DND-41 (cell line): ENCODE data around the gene CITED1.

Experiments used
- ATAC-seq: fragments of 200-7000 bp; cut with Tn5 transposase; 3 replicates; pipeline ENCODE4 v1.9.1; 2021; ENCODE audit warnings: low read depth; ENCODE audit not compliant: insufficient read depth
- DNase-seq: peaks from one replicate; pipeline ENCODE4 v3.0.0-alpha.2; 2020
- H2AFZ ChIP-seq: 2 replicates; pipeline ENCODE4 v1.6.0; 2012; ENCODE audit warnings: low read depth, low read length
- H3K27ac ChIP-seq: 2 replicates; pipeline ENCODE4 v1.5.1; 2012; ENCODE audit warnings: low read length, inconsistent platforms
- H3K27me3 ChIP-seq: fragments of 200-600 bp; sonication (generic); 2 replicates; pipeline ENCODE4 v1.6.0; 2012; ENCODE audit warnings: low read length, mild to moderate bottlenecking, inconsistent platforms; ENCODE audit not compliant: insufficient read depth, poor library complexity
- H3K36me3 ChIP-seq: 2 replicates; pipeline ENCODE4 v1.5.1; 2012; ENCODE audit warnings: low read length, inconsistent platforms; ENCODE audit not compliant: insufficient read depth
- H3K4me1 ChIP-seq: 2 replicates; pipeline ENCODE4 v1.5.1; 2012; ENCODE audit warnings: mild to moderate bottlenecking, low read length; ENCODE audit not compliant: insufficient read depth
- H3K4me2 ChIP-seq: 2 replicates; pipeline ENCODE4 v1.6.0; 2012; ENCODE audit warnings: mild to moderate bottlenecking, moderate library complexity, low read length, inconsistent platforms; ENCODE audit not compliant: insufficient read depth
- H3K4me3 ChIP-seq, 2 experiments: fragments of 200-600 bp in 1 of 2; shearing (Covaris generic) in 1 of 2; 2 replicates each; pipeline ENCODE4 v1.5.1; 2012 to 2016; ENCODE audit warnings: inconsistent platforms in 2 of 2, low read length in 2 of 2, mild to moderate bottlenecking in 2 of 2, low read depth in 1 of 2, moderate library complexity in 1 of 2
- H3K79me2 ChIP-seq: 2 replicates; pipeline ENCODE4 v1.6.0; 2012; ENCODE audit warnings: low read length, inconsistent platforms; ENCODE audit not compliant: insufficient read depth
- H3K9ac ChIP-seq: 2 replicates; pipeline ENCODE4 v1.6.0; 2012; ENCODE audit warnings: low read depth, mild to moderate bottlenecking, inconsistent platforms, low read length, moderate library complexity
- H3K9me3 ChIP-seq: 2 replicates; pipeline ENCODE4 v1.5.1; 2012; ENCODE audit warnings: low read length, moderate library complexity, mild to moderate bottlenecking, inconsistent platforms; ENCODE audit not compliant: insufficient read depth, severe bottlenecking
- H4K20me1 ChIP-seq: 2 replicates; pipeline ENCODE4 v1.6.0; 2012; ENCODE audit warnings: low read length; ENCODE audit not compliant: insufficient read depth
- CTCF ChIP-seq: IDR thresholded peaks from 2 replicates; pipeline ENCODE4 v1.5.1; 2012; ENCODE audit warnings: borderline replicate concordance, low read length, moderate library complexity, mild to moderate bottlenecking; ENCODE audit not compliant: poor library complexity, severe bottlenecking; ENCODE audit errors: extremely low read depth
- EZH2 ChIP-seq: IDR thresholded peaks from 3 replicates; pipeline ENCODE4 v1.6.1; 2012; ENCODE audit warnings: borderline replicate concordance, low read depth, mild to moderate bottlenecking, moderate library complexity, low read length, inconsistent platforms; ENCODE audit not compliant: severe bottlenecking

CITED1 gene

DNA sequence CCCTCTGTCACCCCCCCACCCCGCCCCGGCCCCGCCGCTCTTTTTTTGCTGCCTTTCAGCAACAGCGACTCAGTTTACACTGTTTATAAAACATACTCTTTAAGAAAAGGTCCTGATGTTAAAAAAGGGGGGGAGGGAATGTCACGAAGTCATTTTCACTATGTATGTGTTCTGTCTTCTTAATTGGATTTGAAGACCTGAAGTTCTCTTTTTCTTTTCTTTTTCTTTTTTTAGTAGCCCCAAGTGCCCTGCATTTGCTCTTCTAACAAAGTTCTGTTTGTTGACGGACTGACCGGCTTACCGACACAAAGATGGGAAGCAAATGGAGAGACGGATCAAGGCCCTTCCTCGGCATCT lies 2.5 kb upstream of the CITED1 start:
- Histone ChIP-seq H3K4me2 (no peak overlapping the region), H2AFZ (no peak overlapping the region), H3K4me1 (no peaks in the 10 kb centered on the region), H3K9ac (no peak overlapping the region), H3K79me2 (no peaks in the 10 kb centered on the region), H3K27me3 (peaks cover 3% of the 10 kb centered on the region), H3K9me3 (no peaks in the 10 kb centered on the region), H3K36me3 (no peaks in the 10 kb centered on the region), H3K27ac (no peak overlapping the region), H3K4me3 (no peak overlapping the region), H4K20me1 (no peaks in the 10 kb centered on the region)
- ATAC-seq (no peak), DNase-seq (no peak)
- TF ChIP-seq CTCF = no peak
- no peak for TF ChIP-seq EZH2

GRCh38 chrX:72307646-72308051 lies 1.9 kb upstream of the CITED1 start:
- H3K4me2 ChIP-seq = no peak overlapping the region

DNA sequence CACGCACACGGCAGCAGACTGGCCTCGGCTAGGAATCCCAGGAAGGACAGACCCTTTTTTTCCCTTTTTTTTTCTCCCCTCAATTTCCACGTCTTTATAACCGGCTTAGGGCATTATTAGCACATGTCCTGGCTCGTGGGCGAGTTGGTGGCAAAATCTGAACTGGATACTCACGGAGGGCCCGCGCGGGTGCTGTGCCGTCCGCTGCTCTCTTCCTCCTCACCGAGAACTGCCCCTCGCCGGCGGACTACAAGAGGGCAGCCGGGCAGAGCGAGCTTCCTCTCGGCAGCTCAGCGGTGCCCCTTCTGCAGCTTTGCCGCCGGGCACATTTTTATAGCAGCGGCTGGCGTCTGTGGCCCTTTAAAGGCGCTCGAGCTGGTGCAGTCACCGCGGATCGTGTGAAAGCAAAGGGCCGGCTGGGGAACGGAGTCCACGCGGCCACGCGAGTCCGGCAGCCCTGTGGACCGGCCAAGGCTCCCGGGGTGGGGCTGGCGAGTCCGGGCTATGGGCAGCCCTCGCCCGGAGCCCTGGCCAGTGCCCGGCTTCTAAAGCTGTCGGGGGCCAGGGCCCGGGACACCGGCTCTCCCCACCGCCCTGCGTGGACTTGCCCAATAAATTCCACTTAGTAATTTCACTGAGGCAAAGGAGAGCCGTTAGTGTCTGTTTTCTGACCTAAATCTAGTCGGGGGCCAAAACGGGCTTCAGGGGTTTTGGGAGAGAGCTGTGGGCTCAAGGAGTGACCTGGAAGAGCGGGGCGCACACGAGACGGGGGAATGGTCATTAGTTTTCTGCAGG lies 1.3 kb upstream of the CITED1 start:
- TF ChIP-seq EZH2 (no peak), CTCF (no peak)
- no peak for ATAC-seq
- no peaks in the 10 kb centered on the region for H3K9me3 ChIP-seq
- no peak overlapping the region for H3K9ac ChIP-seq
- no peak overlapping the region for H3K4me3 ChIP-seq
- peaks cover 3% of the 10 kb centered on the region for H3K27me3 ChIP-seq
- no peak overlapping the region for H3K27ac ChIP-seq
- H4K20me1 ChIP-seq = no peaks in the 10 kb centered on the region
- no peak for DNase-seq
- no peaks in the 10 kb centered on the region for H3K36me3 ChIP-seq
- no peaks in the 10 kb centered on the region for H3K79me2 ChIP-seq
- no peak overlapping the region for H2AFZ ChIP-seq
- no peaks in the 10 kb centered on the region for H3K4me1 ChIP-seq
- no peak overlapping the region for H3K4me2 ChIP-seq

More at GRCh38 chrX:72307646-72308051, 1.9 kb upstream of the CITED1 start:
- ATAC-seq (no peak), DNase-seq (no peak)
- Histone ChIP-seq H2AFZ (no peak overlapping the region), H3K9me3 (no peaks in the 10 kb centered on the region), H3K4me1 (no peaks in the 10 kb centered on the region), H3K27me3 (peaks cover 3% of the 10 kb centered on the region), H3K79me2 (no peaks in the 10 kb centered on the region), H3K36me3 (no peaks in the 10 kb centered on the region), H3K9ac (no peak overlapping the region), H4K20me1 (no peaks in the 10 kb centered on the region), H3K27ac (no peak overlapping the region), H3K4me3 (no peak overlapping the region)
- TF ChIP-seq EZH2 (no peak), CTCF (no peak)
